ENCODE data around the gene HOXD8.

The HOXD8 gene

DNA sequence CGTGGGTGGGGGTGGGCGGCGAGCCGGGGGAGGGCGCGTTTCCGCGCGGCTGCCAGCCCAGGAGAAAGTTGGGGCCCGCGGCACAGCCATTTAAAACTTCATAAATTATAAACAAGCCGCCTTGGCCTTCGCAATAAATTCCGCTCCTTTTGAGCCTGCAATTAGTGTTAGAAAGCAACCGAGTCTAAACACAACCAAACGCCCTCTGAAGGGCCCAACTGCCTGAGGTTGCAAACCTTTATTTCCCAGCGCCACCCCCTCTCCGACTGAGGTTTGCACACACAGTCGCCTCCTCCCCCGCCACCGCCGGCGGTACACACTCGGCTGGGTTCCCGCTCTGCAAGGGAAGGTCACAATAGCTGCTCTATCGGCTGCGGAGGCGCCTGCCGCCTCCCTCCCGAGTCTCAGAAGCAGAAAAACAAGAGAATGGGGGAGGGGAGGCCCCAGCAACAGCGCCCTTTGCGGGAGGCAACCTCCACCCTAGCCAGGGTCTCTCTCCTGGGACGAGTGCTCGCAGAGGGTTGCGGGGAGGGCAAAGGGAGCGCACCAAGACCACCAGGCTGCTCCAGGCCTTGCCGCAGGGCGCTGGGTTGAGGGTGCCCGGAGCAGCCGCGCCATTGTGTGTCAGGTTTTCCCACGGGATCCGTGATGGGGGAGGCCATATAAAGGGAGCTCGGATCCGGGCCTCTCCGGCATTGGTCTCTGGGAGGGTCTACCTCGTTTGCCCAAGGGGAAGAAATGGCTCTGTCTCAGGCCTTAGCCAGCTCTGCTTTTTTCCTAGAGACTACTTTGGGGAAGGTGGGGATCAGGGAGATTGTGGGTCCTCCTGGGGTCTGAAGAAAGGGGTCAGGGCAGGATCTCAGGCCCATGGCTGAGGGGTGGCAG is 45.6 kb downstream of the HOXD8 start:
- no peaks in the 10 kb centered on the region for H3K36me3 ChIP-seq (ENCODE audit: control insufficient read depth, insufficient read depth, low read length)
- H3K27ac ChIP-seq (ENCODE audit: low read depth, low read length, severe bottlenecking): no peak overlapping the region
- H3K4me3 ChIP-seq (ENCODE audit: extremely low read depth, insufficient read depth, low read length, poor library complexity, severe bottlenecking): no peak overlapping the region
- H3K9me3 ChIP-seq (ENCODE audit: control insufficient read depth, low read length): no peaks in the 10 kb centered on the region
- 3 to 5% methylated on average over 27 to 31 of the region's 47 CpGs for WGBS, 2 experiments (ENCODE audit: insufficient coverage in 2 of 2)
- H3K4me1 ChIP-seq (ENCODE audit: control insufficient read depth, insufficient read depth, low read length, poor library complexity, severe bottlenecking): no peaks in the 10 kb centered on the region

DNA sequence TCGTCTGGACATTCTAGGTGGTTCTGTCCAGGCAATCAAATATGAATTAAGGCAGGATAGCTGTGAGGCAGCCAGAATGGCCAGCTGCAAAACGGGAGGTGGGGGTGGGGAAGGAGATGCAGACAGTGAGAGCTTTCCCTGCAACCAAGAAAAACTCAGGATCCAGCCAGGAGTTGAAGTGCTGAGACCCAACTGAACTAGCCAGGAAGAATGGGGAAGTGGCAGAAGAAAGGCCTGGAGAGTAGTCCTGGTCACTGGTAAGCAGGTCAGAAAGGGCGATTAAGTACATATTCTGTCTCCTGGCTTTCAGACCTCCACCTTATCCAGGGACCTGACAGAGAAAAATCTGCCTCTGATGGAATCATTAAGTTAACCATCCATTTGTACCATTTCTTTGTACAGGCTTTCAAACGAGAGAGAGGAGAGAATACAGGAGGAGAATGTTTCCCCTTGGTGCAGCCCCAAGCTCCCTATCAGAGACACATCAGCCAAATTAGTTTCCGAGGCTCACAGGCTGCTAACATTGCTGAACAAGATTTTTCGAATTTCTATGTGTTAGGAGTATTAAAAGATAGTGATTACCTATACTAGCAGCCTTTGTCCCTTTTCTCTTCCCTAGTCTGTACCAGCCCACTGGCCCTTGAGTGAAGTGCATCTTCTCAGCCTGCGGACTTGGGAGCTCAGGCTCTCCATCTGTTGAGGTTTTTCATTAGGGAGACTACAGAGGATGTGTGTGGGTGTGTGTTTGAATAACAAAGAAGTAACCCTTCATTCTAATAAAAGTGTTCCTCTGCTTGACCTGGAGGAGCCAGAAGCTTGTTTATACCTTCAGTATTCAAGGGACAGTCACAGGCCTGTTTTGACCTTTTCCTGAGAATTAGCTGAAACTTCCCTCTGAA is 46.5 kb downstream of the HOXD8 start:
- Histone ChIP-seq H3K9me3 (ENCODE audit: control insufficient read depth, low read length) (no peaks in the 10 kb centered on the region), H3K36me3 (ENCODE audit: control insufficient read depth, insufficient read depth, low read length) (no peaks in the 10 kb centered on the region), H3K4me3 (ENCODE audit: extremely low read depth, insufficient read depth, low read length, poor library complexity, severe bottlenecking) (no peak overlapping the region), H3K27ac (ENCODE audit: low read depth, low read length, severe bottlenecking) (no peak overlapping the region), H3K4me1 (ENCODE audit: control insufficient read depth, insufficient read depth, low read length, poor library complexity, severe bottlenecking) (no peaks in the 10 kb centered on the region)
- WGBS, 2 experiments (ENCODE audit: insufficient coverage in 2 of 2): 20 to 27% methylated on average over 3 to 4 of the region's 7 CpGs

DNA sequence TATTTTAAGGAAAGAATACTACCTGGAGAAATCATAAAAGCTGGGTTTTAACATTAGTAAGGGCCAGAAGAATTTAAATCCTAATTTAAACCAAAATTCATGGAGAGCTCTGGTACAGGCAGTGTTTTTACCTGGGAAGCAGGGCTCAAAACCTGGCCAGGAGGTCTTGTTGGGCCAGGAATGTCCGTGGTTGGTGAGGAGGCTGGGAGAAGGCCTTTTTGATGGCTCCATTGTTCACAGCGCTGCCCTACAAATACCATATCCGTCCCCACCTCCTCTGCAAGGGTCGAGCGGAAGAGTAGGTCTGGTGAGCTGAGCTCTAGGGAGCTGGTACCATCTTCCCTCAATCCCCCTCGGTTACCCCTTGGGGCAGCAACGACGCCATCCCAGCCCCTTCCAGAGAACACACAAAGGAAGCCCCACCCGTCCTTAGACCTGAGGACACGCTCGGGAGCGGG is 48.1 kb downstream of the HOXD8 start:
- WGBS, 2 experiments (ENCODE audit: insufficient coverage in 2 of 2): 4% methylated on average over 9 of the region's 12 CpGs; no CpG with 5 or more reads in 1 of the 2 experiments
- Histone ChIP-seq H3K27ac (ENCODE audit: low read depth, low read length, severe bottlenecking) (no peak overlapping the region), H3K9me3 (ENCODE audit: control insufficient read depth, low read length) (no peaks in the 10 kb centered on the region), H3K4me3 (ENCODE audit: extremely low read depth, insufficient read depth, low read length, poor library complexity, severe bottlenecking) (peak overlapping the region; percentile 31), H3K36me3 (ENCODE audit: control insufficient read depth, insufficient read depth, low read length) (no peaks in the 10 kb centered on the region), H3K4me1 (ENCODE audit: control insufficient read depth, insufficient read depth, low read length, poor library complexity, severe bottlenecking) (no peaks in the 10 kb centered on the region)

DNA sequence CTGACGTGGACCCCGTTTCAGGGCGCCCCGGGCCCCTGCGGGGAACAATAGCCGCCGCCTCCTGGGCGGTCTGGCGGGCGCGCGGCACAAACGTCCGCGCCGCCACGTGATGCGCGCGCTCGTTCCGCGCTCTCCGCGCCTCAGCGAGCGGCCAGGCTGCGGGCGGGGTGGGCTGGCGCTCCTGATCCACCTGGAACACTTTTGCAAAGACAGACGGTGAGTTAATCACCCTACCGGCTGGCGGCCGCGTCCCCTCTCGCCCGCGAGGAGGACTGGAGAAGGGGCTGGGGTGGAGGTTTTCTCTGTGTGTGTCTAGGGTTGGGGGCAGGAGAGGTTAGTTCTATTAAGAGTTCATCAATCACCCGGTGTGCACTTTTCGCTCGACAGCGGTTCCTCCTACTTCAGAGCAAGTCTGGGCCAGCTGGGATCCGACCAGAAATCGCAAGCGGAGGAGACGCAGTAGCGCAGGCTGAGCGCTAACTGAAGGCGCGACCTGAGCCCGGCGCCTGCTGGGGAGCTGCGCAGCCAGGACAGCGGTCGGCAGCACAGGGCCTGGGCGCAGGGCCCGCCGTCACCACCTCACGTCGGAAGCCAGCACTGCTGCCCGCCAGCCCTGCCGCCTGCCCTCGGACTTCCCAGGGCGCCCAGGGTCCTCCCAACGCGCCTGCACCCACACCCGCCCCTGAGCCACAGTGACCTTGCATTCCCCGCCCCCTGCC is 48.7 kb downstream of the HOXD8 start:
- 1 to 2% methylated on average over 49 to 68 of the region's 68 CpGs for WGBS, 2 experiments (ENCODE audit: insufficient coverage in 2 of 2)
- Histone ChIP-seq H3K9me3 (ENCODE audit: control insufficient read depth, low read length) (no peaks in the 10 kb centered on the region), H3K4me1 (ENCODE audit: control insufficient read depth, insufficient read depth, low read length, poor library complexity, severe bottlenecking) (no peaks in the 10 kb centered on the region), H3K36me3 (ENCODE audit: control insufficient read depth, insufficient read depth, low read length) (no peaks in the 10 kb centered on the region), H3K4me3 (ENCODE audit: extremely low read depth, insufficient read depth, low read length, poor library complexity, severe bottlenecking) (peak overlapping the region; percentile 31), H3K27ac (ENCODE audit: low read depth, low read length, severe bottlenecking) (no peak overlapping the region)

DNA sequence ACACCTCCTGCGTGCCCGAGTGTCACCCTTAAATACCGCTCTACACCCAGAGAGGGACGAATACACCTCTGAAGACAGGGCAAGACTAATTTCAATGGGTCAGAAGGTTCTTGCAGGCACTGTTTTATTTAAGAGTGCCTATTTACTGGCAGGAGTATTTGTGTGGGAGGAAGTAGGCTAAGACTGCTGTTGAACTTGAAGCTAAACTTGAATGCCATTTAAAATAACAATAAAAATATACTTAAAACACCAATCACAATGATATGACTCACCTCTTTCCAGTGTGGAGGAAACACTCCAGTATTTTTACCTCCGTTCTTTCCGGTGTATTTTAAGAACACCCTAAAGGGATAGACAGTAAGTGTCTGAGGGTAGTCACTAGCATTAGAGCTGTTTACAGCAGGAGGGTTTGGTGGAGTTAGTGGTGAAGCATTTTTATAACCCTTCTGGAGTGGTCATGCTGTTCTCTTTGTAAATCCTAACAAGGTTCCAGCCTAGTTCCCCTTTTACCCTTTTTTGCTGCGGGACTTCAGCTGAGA is 49.3 kb downstream of the HOXD8 start:
- H3K4me3 ChIP-seq (ENCODE audit: extremely low read depth, insufficient read depth, low read length, poor library complexity, severe bottlenecking): no peak overlapping the region
- H3K4me1 ChIP-seq (ENCODE audit: control insufficient read depth, insufficient read depth, low read length, poor library complexity, severe bottlenecking): no peaks in the 10 kb centered on the region
- no peak overlapping the region for H3K27ac ChIP-seq (ENCODE audit: low read depth, low read length, severe bottlenecking)
- no CpG with 5 or more reads among the region's 7 CpGs for WGBS, 2 experiments (ENCODE audit: insufficient coverage in 2 of 2)
- no peaks in the 10 kb centered on the region for H3K9me3 ChIP-seq (ENCODE audit: control insufficient read depth, low read length)
- H3K36me3 ChIP-seq (ENCODE audit: control insufficient read depth, insufficient read depth, low read length): no peaks in the 10 kb centered on the region

DNA sequence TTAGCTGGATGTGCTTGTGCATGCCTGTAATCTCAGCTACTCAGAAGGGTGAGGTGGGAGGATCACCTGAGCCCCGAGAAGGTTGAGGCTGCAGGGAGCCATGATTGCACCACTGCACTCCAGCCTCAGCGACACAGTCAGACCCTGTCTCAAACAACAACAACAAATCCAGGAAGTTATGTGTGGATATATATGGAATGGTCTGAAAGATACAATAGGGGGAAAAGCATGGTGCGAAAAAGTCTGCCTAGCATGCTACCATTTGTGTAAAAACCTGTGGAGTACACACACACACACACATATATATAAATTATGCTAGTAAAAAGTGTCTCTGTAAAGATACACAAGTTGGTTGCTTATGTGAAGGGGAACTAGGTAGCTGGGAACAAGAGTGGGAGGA is 52.0 kb downstream of the HOXD8 start:
- H3K9me3 ChIP-seq (ENCODE audit: control insufficient read depth, low read length): no peaks in the 10 kb centered on the region
- no peaks in the 10 kb centered on the region for H3K4me1 ChIP-seq (ENCODE audit: control insufficient read depth, insufficient read depth, low read length, poor library complexity, severe bottlenecking)
- H3K27ac ChIP-seq (ENCODE audit: low read depth, low read length, severe bottlenecking): no peak overlapping the region
- no peaks in the 10 kb centered on the region for H3K36me3 ChIP-seq (ENCODE audit: control insufficient read depth, insufficient read depth, low read length)
- no CpG with 5 or more reads among the region's 3 CpGs for WGBS, 2 experiments (ENCODE audit: insufficient coverage in 2 of 2)
- H3K4me3 ChIP-seq (ENCODE audit: extremely low read depth, insufficient read depth, low read length, poor library complexity, severe bottlenecking): no peak overlapping the region

All from mesodermal cell (in vitro differentiated cells).